H4 (cell line): Measurements from ENCODE around the gene FLRT2. TPM values are rescaled to one million over a fixed set of nuclear protein-coding genes. Genes with fewer than 3 reads are reported as not detected.

Experiments used
- DNase-seq: peaks from one replicate; pipeline ENCODE4 v3.0.0-alpha.2; 2015; ENCODE audit warnings: low spot score
- total RNA-seq: library from RNA; depleted of rRNA; stranded (reverse); fragments of >200 nt; shearing (Covaris generic); gene quantifications from 2 replicates; pipeline ENCODE4 v1.2.3, GENCODE V29; 2014

FLRT2 gene
- total RNA-seq, 1 experiment from 2014 or later, result 13.7 TPM

- no peak for DNase-seq
Measured at GRCh38 chr14:85564841-85565527, 35.0 kb downstream of the FLRT2 start.

DNA sequence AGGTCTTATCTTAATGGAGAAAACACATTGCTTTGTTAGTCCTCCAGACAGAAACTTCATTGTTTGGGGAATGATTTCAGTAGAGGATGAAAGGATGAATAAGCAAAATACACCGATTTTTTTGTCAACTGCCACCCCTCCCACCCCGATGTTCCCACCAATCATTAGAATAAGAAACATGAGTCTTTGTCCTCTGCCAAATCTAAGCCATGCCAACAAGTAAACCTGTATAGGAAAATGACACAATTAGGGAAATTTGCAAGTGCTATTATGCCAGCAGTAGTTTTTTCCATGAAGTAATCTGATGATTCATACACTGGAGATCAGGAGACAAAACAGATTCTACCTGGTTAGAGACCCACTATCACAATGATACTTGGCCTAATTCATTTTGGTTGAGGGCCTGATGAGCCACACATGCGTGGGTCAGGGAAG, 35.9 kb downstream of the FLRT2 start:
- DNase-seq, result peak; percentile 63

- DNase-seq, result peak; percentile 29
Measured at GRCh38 chr14:85566603-85567002, 36.7 kb downstream of the FLRT2 start.

- no peak for DNase-seq
Measured at GRCh38 chr14:85572011-85572410, 42.1 kb downstream of the FLRT2 start.

DNA sequence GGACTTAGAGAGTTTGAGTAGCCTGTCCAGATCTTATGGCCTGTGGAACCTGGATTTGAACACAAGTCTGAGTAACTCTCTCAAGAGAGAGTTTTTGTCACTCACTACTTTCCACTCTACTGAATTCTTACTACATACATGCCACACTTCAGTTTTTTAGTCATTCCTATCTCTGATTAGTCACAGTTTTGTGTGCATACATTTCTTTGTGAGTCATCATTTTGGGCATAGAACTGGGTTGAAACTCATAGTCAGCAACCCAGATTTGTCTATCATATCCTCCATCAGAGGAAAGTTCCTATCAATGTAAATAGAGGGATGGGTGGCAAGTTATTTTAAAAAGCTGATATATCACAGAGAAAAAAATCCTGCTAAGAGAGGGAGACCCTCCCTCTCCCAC, 42.9 kb downstream of the FLRT2 start:
- DNase-seq, result peak; percentile 42

DNA sequence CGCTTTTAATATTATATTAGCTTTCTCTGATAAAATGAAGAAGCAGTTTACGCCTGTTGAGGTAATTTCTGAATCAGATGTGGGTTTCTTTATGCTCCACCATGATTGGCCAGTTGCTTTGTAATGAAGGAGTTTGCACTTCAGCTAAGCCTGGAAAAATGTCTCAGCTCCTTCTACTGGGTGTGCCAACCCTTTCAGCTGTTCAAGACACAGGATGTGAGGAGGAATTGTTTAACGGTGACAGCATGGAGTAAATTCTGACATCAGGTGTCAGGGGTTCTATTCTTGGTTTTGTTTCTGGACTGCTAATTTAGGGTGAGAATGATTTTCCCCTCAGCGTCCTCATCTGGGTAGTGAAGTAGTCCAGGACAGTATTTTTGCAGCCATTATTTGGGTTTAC, 43.5 kb downstream of the FLRT2 start:
- DNase-seq, result peak; percentile 16

DNA sequence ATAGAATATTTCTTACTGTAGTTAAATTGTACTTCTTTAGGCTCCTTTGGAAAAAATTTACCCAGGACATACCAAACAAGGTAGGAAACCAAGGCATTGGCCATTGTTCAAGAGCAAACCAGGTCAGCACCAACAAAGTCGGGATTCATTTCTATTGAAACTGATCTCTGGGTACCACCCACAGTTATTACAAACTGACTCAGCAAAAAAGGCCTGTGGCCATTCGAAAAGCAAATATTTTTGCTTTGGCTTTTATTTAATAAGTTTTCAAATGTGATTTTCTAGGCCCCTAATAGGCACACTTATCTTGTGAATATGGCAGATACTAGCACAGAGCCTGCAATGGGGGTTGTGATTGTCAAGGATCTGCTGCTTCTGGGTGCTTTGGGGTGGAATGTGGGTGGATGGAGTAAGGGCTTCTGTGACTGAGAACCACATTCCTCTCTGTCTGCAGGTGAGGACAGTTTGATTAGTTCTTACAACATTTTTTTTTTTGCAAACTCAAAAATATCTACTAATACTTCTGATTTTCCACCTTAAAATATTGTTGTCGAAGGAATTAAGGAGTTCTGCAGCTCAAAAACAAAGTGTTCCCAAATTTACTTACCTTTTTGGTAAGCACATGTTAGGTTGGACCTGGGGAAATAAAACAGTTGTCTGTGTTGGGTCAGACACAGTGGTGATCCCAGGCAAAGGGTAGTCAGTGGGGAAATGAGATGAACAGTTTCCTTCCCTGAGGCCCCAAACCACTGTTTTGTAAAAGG, 45.1 kb downstream of the FLRT2 start:
- no peak for DNase-seq

DNA sequence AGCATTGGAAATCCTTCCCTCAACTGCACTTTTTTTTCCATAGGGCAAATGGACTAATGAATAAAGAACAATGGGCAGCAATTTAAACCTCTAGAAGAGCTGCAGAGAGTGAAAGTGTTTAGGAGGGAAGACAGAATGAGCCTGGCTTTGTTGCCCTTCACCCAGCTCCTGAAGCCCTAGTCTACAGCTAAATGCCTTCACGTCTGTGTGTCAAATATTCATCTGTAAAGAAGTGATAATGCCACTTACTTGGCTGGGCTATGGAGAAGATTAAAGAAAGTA, 45.6 kb downstream of the FLRT2 start:
- no peak for DNase-seq

- DNase-seq, result peak; percentile 20
Measured at GRCh38 chr14:85576218-85576617, 46.3 kb downstream of the FLRT2 start.

DNA sequence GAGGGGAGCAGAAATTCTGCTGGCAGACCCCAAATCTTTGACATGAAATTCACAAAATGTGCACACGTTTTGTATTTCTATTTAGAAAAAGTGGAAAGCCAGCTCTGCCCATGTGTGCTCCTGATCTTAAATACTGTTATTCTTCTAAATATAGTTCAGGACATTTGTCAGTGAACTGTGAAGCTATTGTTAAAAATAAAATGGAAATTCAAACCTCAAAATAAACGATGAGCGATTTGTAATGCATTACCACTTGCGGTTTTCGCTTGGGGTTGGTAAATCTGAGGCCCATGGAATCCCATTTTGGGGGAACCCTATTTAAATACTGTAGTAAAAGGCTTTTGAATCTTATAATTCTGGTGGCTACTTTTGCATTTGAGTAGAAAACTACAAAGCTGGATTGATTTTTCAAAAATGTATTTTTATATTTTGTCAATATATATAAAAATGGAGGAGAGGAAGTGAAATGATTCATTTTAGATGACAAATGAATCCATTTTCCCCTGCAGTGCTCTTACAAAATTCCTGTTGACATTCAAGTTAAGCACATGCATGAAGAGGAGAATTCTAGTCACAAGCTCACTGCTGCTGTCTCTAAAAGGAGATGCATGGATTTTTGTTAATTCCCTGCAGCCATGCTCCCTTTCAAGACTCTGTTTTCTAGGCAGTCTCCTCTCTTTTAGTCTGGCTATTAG, 47.1 kb downstream of the FLRT2 start:
- no peak for DNase-seq

- DNase-seq, result no peak
Measured at GRCh38 chr14:85577543-85578114, 47.7 kb downstream of the FLRT2 start.

- DNase-seq, result no peak
Measured at GRCh38 chr14:85578357-85578756, 48.4 kb downstream of the FLRT2 start.

DNA sequence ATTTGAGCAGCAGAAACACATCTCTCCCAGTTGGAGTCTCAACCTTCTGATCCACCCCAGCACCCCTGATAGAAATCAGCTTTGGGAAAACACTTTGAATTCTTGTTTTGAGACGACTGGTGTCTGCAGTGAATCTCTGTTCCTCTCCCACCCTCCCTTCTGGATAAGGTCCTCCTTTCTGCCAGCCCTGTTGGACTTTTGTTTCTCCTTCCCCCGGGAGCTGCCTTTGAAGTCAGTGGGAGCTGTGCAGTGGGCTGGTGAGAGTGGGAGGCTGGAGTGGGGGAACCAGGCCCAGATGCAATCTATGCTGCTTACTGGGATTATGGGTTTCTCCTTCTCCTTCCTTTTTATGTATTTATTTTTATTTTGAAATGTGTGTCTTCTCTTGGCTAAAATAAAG, 49.0 kb downstream of the FLRT2 start:
- no peak for DNase-seq

DNA sequence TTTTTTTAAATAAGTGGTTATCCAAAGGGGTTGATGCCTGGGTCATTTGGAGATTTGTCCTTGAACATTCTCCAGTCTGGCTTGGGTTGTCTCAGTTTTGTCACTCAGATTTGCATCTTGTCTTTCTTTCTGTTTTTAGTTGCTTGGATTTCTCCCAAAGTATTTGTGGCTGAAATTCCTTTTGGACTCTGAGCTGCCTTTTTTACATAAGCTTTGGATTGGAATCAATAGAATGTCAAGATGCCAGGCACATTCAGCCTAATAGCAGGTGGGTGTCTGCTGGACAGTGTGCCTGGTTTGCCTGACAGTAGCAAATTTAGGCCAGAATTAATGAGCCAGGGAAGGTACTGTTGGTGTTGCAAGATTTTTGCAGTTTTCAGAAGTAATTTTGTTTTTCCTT, 50.0 kb downstream of the FLRT2 start:
- DNase-seq, result no peak

- no peak for DNase-seq
Measured at GRCh38 chr14:85580536-85581140, 50.7 kb downstream of the FLRT2 start.

- DNase-seq, result no peak
Measured at GRCh38 chr14:85581691-85582090, 51.7 kb downstream of the FLRT2 start.

GRCh38 chr14:85583380-85583779, 53.4 kb downstream of the FLRT2 start:
- DNase-seq, result no peak

DNA sequence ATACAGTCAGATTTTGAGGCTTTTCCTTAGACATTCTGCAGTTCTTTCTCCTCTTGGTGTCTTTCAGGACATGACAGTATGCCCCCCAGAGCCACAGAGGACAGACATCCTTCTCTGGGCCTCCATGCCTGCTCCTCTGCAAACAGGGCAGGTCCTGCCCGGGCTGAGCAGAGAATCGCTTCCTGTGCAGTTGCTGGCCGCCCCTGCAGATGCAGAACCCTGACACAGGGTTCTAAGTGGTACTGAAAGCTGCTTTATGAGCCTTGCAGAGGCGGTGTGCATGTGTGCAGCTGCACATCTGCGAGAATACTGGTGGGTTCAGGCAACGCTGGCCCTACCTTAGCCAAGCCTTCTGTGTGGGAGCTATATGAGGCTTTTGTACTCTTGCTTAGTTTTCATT, 54.5 kb downstream of the FLRT2 start:
- no peak for DNase-seq

DNA sequence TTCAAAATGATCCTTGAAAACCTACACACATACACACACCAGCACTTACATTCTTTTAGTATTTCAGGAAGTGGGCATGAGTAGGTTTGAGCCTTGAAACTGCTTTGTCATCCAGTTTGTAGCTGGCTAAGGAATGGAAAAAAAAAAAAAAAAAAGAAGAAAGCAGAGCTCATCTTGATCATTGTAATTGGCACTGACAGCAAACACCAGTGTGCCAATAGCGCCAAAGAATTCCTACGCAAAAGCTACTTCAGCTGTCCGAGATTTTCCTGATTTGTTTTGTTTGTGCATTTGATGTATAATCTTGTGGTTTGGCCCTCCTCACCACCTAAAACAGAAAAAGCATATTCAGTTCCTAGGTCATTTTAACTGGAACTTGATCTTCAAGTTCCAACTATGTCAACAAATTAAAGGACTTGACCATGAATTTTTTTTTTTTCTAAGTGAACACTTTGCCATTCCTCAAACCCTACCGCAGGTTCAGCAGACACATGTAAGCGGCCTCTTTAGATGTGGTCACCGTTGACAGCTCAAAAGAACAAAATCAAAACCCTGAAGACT, 57.3 kb downstream of the FLRT2 start:
- DNase-seq, result peak; percentile 97

GRCh38 chr14:85590784-85591183, 60.8 kb downstream of the FLRT2 start:
- DNase-seq, result no peak

GRCh38 chr14:85594217-85594616, 64.3 kb downstream of the FLRT2 start:
- DNase-seq, result no peak

DNA sequence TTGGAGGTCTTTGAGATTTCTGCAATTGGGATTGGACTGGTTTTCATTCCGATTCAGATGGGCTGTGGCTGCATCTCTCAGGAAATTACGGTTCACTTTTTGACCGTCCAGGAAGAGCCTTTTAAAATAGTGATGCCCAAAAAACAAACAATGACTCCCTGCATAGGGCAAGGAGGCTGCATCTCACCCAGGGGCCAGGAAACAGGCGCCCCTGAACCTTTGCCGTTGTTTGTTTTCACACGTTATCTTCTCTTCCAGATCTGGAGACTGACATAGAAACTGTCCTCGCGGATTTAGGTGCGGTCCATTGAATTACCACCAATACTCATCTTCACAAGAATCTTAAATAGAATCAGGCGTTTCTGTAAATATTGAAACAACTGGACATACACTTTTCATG, 66.0 kb downstream of the FLRT2 start:
- no peak for DNase-seq
